Coronary artery (tissue), 2 donors: ENCODE results near the gene ITGAE.
"Not testable (repeated sequence)": the region's sequence is repeated elsewhere in the genome, so short reads cannot be mapped to it uniquely, and the experiment has no call there.

ENCODE experiments used
- DNase-seq: peaks from one replicate; pipeline ENCODE4 v3.0.0-alpha.2; 2017; ENCODE audit warnings: low spot score
- H3K27ac ChIP-seq, 2 donors: fragments of 200-600 bp; sonication (generic); one replicate each; pipeline ENCODE4 v1.5.1; 2016 to 2019
- H3K4me3 ChIP-seq: fragments of 200-600 bp; sonication (generic); 2 replicates; pipeline ENCODE4 v1.5.1; 2016; ENCODE audit warnings: mild to moderate bottlenecking, moderate library complexity
- TF ChIP-seq, protein P1 (sequence below): fragments of 200-600 bp; sonication (generic); IDR thresholded peaks from one replicate; pipeline ENCODE4 v1.5.1; 2019; ENCODE audit warnings: antibody characterized with exemption

Gene ITGAE

GRCh38 chr17:3704931-3705717 is 95.9 kb downstream of the ITGAE start:
- TF ChIP-seq, protein P1, sequence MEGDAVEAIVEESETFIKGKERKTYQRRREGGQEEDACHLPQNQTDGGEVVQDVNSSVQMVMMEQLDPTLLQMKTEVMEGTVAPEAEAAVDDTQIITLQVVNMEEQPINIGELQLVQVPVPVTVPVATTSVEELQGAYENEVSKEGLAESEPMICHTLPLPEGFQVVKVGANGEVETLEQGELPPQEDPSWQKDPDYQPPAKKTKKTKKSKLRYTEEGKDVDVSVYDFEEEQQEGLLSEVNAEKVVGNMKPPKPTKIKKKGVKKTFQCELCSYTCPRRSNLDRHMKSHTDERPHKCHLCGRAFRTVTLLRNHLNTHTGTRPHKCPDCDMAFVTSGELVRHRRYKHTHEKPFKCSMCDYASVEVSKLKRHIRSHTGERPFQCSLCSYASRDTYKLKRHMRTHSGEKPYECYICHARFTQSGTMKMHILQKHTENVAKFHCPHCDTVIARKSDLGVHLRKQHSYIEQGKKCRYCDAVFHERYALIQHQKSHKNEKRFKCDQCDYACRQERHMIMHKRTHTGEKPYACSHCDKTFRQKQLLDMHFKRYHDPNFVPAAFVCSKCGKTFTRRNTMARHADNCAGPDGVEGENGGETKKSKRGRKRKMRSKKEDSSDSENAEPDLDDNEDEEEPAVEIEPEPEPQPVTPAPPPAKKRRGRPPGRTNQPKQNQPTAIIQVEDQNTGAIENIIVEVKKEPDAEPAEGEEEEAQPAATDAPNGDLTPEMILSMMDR: no peak
- Histone ChIP-seq H3K27ac (no peak overlapping the region), H3K4me3 (no peak overlapping the region)
- no peak for DNase-seq

GRCh38 chr17:3702041-3702539 is 98.9 kb downstream of the ITGAE start:
- not testable (repeated sequence) for DNase-seq, H3K4me3 ChIP-seq, H3K27ac ChIP-seq

- no peak for DNase-seq
These were observed 101.0 kb downstream of the ITGAE start for GRCh38 chr17:3699951-3700350.

DNA sequence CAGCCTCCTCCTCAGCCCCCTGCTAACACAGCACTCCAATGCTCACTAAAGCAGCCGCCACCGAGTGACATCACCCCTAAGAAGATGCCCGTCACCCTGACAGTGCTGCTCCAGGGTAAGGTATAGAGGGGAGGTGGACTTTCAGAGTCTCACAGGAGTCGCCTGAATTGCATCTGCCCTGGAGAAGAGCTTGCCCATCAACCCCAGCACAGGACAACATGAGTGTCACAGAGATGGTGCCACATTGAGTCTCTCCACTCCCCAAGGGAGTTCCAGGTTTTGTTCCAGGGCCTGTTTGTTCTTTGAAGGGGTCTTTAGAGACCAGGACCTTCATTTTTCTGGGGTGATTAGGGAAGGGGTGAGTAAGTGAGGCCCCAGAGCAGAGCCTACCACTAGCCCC is 102.8 kb downstream of the ITGAE start:
- Histone ChIP-seq H3K4me3 (no peak overlapping the region), H3K27ac (no peak overlapping the region)
- no peak for DNase-seq
- TF ChIP-seq, protein P1: no peak

More at GRCh38 chr17:3699951-3700350, 101.0 kb downstream of the ITGAE start:
- no peak overlapping the region for H3K27ac ChIP-seq
- H3K4me3 ChIP-seq: no peak overlapping the region
- TF ChIP-seq, protein P1: no peak

DNA sequence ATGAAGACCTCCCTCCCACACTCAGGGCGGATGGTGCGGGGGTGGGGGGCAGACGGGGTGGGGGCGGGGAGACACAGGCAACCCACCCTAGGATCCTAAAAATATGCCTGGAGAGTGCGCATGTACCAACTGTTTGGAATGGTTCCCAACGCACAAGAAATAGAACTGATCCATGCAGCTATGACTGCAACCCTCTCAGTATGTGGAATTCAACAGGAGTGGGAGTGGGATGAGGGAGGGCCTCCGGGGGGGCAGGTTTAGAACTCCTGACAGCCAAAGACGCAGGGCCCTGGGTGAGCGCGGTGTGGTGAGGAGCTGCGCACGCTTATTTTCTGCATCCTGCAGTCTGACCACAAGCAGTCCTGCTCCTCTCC is 103.9 kb downstream of the ITGAE start:
- Histone ChIP-seq H3K27ac (no peak overlapping the region), H3K4me3 (no peak overlapping the region)
- TF ChIP-seq, protein P1: no peak
- DNase-seq: no peak

DNA sequence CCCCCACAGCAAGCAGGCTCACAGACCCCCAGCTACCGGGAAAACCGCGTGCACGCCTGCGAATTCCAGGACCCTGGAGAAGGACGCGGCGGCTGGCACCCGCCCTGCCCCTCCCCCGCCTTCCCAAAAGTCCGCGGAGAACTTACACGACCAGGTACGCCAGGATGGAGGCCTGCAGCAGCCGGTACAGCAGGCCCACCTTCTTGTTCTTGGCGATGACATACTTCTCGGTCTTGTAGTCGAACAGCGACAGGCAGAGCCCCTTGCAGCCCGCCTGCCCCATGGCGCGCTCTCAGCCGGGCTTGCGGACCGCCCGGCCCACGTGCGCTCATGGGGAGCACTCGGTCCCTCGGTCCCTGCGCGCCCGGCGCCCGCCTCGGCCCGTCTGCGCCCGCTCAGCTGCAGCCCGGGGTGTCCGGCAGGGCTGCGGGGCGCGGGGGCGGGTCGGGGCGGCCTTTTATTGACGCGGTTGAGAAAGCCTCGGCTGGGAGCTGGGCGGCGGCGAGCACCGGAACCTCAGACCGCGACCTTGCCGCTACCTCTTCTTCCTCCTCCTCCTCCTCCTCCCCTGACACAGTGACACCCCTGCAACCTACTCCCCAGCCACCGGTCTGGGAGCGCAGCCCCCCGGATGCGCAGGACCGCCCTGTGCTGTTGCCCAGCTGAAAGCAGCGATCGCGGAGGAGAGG is 105.1 kb downstream of the ITGAE start, which contains the start of gene P2RX5:
TSS of gene P2RX5 (minus strand) at position 433 of the 689 bp plus-strand sequence. CDS start at position 283, 150 bp downstream.
- TF ChIP-seq, protein P1: no peak
- no peak for DNase-seq
- Histone ChIP-seq H3K27ac (no peak within 1 kb of the TSS), H3K4me3 (peak within 1 kb of the TSS; percentile 70)

DNA sequence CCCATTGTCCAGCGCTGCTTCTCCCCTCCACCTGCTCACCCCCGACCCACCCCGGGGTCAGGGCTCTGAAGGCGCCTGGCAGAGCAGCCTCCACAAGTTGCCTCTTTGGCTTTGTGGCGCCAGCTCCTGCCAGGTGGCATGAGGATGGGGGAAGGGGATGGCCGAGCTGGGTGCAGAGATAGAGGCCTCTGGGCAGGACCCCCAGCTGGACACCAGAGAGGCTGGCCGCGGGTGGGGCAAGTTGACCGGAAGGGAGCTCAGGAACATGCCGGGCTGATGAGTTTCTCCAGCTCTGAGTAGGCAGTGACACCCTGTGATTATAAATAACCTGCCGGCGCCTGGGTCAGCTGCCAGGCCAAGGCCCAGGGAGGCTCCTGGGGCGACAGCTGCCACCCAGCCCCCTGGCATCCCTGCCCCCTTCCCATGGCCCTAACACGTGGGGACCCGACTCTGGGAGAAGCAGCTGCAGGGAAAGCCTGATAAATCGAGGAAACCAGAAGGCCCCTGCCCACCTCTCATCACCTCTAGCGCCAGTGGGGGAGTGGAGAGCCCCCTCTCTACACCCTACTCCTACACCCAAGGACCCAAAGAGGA is 105.8 kb downstream of the ITGAE start:
- DNase-seq: no peak

More for the DNA sequence above, 105.8 kb downstream of the ITGAE start:
- H3K27ac ChIP-seq: no peak overlapping the region
- TF ChIP-seq, protein P1: no peak
- H3K4me3 ChIP-seq: peak overlapping the region; percentile 70
